ENCODE results near the gene ZNF674. TPM values are rescaled to one million over a fixed set of nuclear protein-coding genes. Genes with fewer than 3 reads are reported as not detected.

Gene ZNF674
- total RNA-seq = 1 to 10 TPM; 4.1 to 5.0 TPM
- 10 to 100 TPM in 1 of 6 donors, 1 to 10 TPM in 5; 6.4 to 10.8 (median 7.7) TPM for polyA plus RNA-seq (ENCODE audit: insufficient read length in 6 of 6)
- long read RNA-seq, donor 1 = 0 reads
- long read RNA-seq, donor 2, partial matches to known transcripts = 7 of 17 reads
- long read RNA-seq, donor 2, other reads (novel, unspliced or antisense) = 10 of 17 reads
- long read RNA-seq, donor 3, partial matches to known transcripts = 16 of 23 reads
- long read RNA-seq, donor 3, other reads (novel, unspliced or antisense) = 7 of 23 reads
- long read RNA-seq, donor 4 = 0 reads
- long read RNA-seq, donor 5, partial matches to known transcripts = 7 of 7 reads
- long read RNA-seq, donor 5, other reads (novel, unspliced or antisense) = 0 of 7 reads
- long read RNA-seq, donor 6 = 0 reads
- long read RNA-seq, donor 7, partial matches to known transcripts = 14 of 14 reads
- long read RNA-seq, donor 7, other reads (novel, unspliced or antisense) = 0 of 14 reads
- long read RNA-seq, donor 8 = 0 reads
- long read RNA-seq, donor 9 = 0 reads
- long read RNA-seq, donor 10 = 0 reads
- long read RNA-seq, donor 11, partial matches to known transcripts = 0 of 1 reads
- long read RNA-seq, donor 11, other reads (novel, unspliced or antisense) = 0 of 1 reads
- long read RNA-seq, donor 12, full-length matches to known transcripts = 1 of 21 reads
- long read RNA-seq, donor 12, partial matches to known transcripts = 20 of 21 reads
- long read RNA-seq, donor 12, other reads (novel, unspliced or antisense) = 0 of 21 reads

DNA sequence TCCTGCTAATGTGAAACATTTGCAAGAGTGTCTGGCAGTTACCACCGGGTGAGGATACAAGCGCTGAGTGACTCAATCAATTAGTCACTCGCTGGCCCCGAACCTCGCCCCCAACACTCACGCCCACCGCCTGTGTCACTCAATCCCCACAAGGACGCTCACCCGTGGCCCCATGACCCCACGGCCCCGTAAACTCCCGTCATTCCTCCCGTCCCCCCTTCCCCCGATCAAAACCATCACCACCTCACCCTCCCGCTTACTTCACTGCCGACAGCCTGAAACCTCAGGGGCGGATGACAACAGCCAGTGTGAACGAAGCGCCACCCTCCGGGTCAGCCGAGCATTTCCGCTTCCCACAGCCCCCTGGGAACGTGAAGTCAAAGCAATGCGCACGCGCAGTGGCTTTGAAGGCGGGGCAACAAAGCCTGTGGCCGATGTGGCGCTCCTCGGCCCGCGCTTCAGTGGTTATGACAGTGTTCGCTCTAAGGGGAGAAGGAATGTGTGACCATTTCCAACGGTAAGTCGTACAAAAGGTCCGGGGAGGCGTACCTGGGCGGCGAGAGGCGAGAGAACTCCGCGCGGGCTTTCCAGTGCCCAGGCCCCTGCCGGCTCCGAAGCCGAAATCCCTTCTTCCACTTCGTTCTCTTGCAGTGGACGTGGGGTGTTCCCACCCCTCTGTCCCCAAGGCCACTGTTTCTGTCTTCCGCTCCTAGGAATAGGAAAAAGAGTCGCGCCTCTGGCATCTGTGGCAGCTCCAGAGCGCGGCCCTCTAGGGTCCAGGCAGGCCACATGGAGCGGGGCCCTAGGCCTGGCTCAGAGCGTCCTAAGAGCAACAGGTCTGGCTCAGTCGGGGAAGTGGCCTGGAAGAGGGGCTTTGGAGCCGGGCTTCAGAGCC is at the start of gene ZNF674:
Gene ZNF674 (minus strand): TSS at position 311 of the 895 bp plus-strand sequence. CDS start 3,334 bp downstream, outside the sequence.
- Histone ChIP-seq H3K27me3 (no peaks in the 10 kb centered on the region), H3K36me3 (no peaks in the 10 kb centered on the region), H3K4me1 (peaks cover 0 to 24% of the 10 kb centered on the region in 2 donors), H3K9me3 (no peaks in the 10 kb centered on the region), H3K27ac (peak within 1 kb of the TSS; percentile 41 to 74), H3K4me3 (peak within 1 kb of the TSS; percentile 30 to 70)
- ATAC-seq = peak; percentile 96
- intact Hi-C loops (cut with DNase I) = no loop called here
- TF ChIP-seq, protein P1, sequence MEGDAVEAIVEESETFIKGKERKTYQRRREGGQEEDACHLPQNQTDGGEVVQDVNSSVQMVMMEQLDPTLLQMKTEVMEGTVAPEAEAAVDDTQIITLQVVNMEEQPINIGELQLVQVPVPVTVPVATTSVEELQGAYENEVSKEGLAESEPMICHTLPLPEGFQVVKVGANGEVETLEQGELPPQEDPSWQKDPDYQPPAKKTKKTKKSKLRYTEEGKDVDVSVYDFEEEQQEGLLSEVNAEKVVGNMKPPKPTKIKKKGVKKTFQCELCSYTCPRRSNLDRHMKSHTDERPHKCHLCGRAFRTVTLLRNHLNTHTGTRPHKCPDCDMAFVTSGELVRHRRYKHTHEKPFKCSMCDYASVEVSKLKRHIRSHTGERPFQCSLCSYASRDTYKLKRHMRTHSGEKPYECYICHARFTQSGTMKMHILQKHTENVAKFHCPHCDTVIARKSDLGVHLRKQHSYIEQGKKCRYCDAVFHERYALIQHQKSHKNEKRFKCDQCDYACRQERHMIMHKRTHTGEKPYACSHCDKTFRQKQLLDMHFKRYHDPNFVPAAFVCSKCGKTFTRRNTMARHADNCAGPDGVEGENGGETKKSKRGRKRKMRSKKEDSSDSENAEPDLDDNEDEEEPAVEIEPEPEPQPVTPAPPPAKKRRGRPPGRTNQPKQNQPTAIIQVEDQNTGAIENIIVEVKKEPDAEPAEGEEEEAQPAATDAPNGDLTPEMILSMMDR (IDR thresholded peaks at IDR 0.05) = peak in 1 of 2 donors; percentile 13
- DNase-seq = peak; percentile 85 to 97 (median 93)

- H3K27ac ChIP-seq = no peak overlapping the region
- TF ChIP-seq, protein P1 (IDR thresholded peaks at IDR 0.05) = no peak
Observed at GRCh38 chrX:46589977-46590723, 44.9 kb upstream of the ZNF674 start.

DNA sequence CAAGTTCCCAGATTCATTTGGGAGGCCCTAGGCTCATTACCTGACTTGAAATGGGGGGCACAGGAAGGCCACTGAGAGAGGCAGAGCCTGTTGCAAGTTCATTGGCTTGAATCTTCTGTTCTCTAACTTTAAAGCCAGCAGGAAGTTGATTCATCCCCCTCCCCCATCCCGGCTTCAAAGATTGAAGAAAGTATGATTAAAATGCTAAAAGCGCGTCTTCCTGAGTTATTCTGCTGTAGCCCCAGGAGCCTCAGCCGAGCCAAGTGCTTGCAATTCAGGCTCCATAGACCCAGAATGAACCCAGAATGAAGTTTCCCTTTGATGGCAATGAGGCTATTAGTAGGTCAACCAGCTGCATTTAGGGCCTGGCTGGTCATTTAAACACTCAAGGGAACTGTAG is 43.0 kb upstream of the ZNF674 start:
- Histone ChIP-seq H3K9me3 (no peaks in the 10 kb centered on the region), H3K36me3 (no peaks in the 10 kb centered on the region), H3K4me1 (peaks cover 0 to 17% of the 10 kb centered on the region in 2 donors), H3K27ac (peak overlapping the region; percentile 14 to 30), H3K27me3 (peaks cover 0 to 5% of the 10 kb centered on the region in 2 donors), H3K4me3 (no peak overlapping the region)
- TF ChIP-seq, protein P1 (IDR thresholded peaks at IDR 0.05) = no peak
- intact Hi-C loops (cut with DNase I) = no loop called here
- peak in 2 of 4 donors; percentile 27 to 45 for DNase-seq
- no peak for ATAC-seq

More at GRCh38 chrX:46589977-46590723, 44.9 kb upstream of the ZNF674 start:
- Histone ChIP-seq H3K4me3 (no peak overlapping the region), H3K9me3 (no peaks in the 10 kb centered on the region), H3K4me1 (peaks cover 0 to 17% of the 10 kb centered on the region in 2 donors), H3K36me3 (no peaks in the 10 kb centered on the region), H3K27me3 (peaks cover 0 to 5% of the 10 kb centered on the region in 2 donors)
- ATAC-seq (peak; percentile 43), DNase-seq (no peak)
- intact Hi-C loops (cut with DNase I) = no loop called here

DNA sequence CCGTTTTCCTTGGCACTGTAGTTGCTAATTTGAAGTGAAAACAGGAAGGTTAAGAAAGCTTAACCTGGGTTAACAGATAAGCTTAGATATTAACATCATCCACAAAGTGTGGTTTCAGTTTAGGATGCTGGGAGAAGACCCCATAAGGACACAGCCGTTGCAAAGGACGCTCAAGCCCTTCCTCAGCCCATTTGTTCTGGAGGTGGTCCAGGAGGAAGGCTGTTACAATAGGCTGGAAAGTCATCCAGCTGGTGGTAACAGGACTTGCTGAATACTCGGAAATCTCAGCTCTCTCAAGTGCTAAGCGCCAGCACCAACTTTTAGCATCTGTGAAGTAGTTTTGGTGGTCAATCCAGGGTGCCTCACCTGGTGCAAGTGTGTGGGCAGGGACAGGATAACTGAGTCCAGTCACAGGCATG is 42.5 kb upstream of the ZNF674 start:
- H3K27me3 ChIP-seq = peaks cover 0 to 3% of the 10 kb centered on the region in 2 donors
- no peaks in the 10 kb centered on the region for H3K9me3 ChIP-seq
- ATAC-seq (peak; percentile 46), DNase-seq (peak in 2 of 4 donors; percentile 35 to 56)
- intact Hi-C loops (cut with DNase I) = no loop called here
- no peaks in the 10 kb centered on the region for H3K36me3 ChIP-seq
- H3K4me1 ChIP-seq = peaks cover 0 to 17% of the 10 kb centered on the region in 2 donors
- H3K27ac ChIP-seq = peak overlapping the region in 1 of 2 donors; percentile 14
- TF ChIP-seq, protein P1 (IDR thresholded peaks at IDR 0.05) = no peak
- no peak overlapping the region for H3K4me3 ChIP-seq
